Stimulated activated CD4-positive, alpha-beta T cell treated with anti-CD3 and anti-CD28 coated beads, Interleukin-4, amount 100 ng/mL, for 4 hours (primary cell): ENCODE data around the gene TFDP2.

Experiments used
- DNase-seq, 2 experiments: peaks; one replicate each; pipeline ENCODE4 v3.0.0-alpha.2; 2020

Gene TFDP2

GRCh38 chr3:142065932-142066331 lies 83.4 kb downstream of the TFDP2 start:
- no peak for DNase-seq

DNA sequence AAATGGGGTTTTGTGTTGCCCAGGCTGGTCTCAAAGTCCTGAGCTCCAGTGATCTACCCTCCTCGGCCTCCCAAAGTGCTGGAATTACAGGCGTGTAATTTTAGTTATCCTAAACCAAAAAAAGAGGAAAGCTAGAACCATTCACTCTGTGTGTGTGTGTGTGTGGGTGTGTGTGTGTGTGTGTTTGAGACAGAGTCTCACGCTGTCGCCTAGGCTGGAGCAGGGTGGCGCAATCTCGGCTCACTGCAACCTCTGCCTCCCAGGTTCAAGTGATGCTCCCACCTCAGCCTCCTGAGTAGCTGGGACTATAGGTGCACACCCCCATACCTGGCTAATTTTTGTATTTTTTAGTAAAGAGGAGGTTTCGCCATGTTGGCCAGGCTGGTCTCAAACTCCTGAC lies 84.0 kb downstream of the TFDP2 start:
- DNase-seq, result no peak

GRCh38 chr3:142064454-142064853 lies 84.9 kb downstream of the TFDP2 start:
- no peak for DNase-seq

DNA sequence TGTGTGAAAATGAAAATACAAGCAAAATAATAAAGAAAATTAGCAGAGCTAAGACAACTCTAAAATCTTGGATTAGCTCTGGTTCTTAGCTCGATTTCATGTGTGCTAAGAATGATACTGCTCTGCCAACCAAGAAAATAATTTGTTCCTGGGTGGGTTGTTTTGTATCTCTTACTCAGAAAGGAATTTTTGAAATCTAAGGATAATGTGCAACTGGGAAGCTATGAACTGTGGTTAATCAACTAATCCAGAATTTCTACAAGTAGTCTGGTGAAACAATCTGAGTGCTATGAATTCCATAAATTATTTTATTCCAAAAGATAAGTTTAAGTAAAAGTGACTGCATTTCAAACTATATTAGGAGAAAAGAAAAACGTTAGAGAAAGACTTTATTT lies 92.0 kb downstream of the TFDP2 start:
- no peak for DNase-seq

DNA sequence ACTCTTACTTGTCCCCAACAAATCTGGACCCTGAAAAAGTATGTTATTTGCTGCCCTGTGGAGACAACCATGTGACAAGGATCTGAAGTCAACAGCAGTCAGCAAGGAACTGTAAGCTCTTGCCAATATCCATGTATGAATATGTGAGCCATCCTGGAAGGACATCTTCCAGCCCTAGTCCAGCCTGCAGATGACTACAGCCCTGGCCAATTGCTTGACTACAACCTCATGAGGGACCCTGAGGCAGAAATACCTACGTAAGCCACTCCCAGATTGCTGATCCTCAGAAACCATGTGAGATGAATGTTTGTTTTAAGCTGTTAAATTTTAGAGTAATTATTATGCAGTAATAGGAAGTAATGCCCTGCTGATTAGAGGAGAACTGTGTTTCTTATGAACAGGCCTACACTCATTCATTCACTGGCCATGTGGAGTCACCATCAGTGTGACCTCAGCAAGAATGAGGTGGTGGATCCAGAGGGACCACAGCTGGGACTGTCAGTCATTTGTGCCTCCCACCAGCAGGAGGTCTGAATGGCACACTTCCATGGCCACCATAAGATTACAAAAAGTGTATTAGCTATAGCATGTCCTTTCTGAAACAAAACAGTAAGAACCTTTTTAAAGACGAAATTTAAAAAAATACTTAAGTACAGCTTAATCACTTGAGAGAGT lies 92.6 kb downstream of the TFDP2 start:
- no peak for DNase-seq

DNA sequence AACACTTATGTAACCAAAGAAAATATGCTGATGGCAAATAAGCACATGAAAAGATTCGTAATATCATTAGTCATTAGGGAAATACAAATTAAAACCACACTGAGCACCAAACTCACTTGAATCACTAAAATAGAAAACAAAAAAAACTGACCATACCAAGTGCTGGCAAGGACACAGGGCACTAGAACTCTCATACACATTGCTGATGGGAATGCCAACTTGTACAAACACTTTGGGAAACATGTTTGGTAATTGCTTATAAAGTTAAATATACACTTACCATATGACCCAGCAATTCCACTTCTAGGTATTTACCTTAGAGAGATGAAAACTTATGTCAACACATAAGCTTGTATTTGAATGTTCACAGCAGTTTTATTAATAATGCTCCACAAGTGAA lies 95.5 kb downstream of the TFDP2 start:
- DNase-seq, result no peak

- no peak for DNase-seq
Measured at GRCh38 chr3:142053244-142053643, 96.1 kb downstream of the TFDP2 start.

- no peak for DNase-seq
Measured at GRCh38 chr3:142051351-142051750, 98.0 kb downstream of the TFDP2 start.

DNA sequence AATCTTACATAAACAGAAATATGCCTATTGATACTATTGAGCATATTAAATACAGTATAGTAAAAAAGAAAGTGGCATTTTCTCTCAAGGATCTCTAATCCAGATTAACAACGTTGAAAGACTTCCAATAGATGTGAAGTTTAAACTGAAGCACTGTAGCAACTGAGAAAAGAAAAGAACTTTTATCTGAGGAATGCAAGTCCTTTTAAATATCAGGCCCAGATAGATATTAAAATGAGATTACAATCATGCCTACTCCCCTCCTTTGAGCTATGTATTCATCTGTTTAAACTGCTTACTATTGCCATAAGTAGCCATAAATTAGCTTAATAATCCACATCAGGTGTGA lies 102.3 kb downstream of the TFDP2 start:
- no peak for DNase-seq

GRCh38 chr3:142046320-142047020 lies 102.9 kb downstream of the TFDP2 start:
- DNase-seq, result no peak

DNA sequence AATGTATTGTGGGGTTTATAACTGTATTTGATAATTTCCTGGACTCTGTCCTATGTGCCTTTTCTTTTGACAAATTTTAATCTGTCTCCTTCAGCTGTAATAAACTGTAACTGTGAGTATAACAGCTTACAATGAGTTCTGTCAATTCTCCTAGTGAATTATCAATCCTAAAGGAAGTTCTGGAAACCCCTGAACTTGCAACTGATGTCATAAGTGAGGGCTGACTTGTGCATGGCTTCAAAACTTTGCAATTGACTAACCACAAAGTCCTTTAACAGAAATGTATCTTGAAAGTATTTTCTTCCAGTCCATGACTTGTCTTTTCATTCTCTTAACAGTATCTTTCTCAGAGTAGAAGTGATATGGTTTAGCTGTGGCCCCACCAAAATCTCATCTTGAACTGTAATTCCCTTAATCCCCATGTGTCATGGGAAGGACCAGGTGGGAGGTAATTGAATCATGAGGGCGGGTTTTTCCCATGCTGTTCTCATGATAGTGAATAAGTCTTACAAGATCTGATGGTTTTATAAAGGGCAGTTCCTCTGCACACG lies 108.3 kb downstream of the TFDP2 start:
- no peak for DNase-seq

GRCh38 chr3:142035308-142035922 lies 113.9 kb downstream of the TFDP2 start:
- DNase-seq, result no peak

DNA sequence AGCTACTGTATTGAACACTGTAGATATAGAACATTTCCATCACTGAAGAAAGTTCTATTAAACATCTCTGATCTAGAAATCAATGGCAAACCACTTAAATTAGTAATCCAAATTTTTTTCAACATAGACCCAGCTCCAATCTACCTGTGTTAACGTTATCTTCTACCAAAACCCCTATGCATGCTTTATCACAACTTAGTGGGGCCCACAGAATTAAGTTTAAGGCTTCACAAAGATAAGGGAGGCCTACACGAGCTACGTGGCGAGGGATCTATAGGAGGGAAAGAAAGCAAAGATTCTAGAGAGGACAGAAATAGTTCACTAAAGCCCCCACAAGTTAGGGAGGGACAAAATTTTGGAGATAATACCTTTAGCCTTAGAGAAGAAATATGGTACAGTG lies 116.1 kb downstream of the TFDP2 start:
- DNase-seq, result no peak

GRCh38 chr3:142031575-142031974 lies 117.8 kb downstream of the TFDP2 start:
- no peak for DNase-seq

DNA sequence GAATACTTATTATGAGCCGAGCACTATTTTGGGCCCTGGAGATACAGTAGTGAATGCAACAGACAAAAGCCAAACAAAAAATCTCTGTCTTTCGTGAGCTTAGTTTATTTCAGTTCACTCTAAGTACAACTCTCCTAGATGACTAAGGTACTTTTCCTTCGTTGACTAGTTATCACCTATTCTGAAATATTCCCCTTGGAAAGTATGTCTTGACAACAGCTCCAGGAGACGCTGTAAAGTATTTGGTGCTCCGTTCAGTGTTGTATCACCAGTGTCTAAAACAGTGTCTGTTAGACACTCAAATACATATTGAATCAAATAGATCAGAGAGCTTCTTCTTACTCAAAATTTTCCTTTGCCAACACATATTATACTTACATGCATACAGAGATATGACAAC lies 119.6 kb downstream of the TFDP2 start:
- DNase-seq, result no peak

GRCh38 chr3:142029052-142029642 lies 120.2 kb downstream of the TFDP2 start:
- DNase-seq, result no peak

DNA sequence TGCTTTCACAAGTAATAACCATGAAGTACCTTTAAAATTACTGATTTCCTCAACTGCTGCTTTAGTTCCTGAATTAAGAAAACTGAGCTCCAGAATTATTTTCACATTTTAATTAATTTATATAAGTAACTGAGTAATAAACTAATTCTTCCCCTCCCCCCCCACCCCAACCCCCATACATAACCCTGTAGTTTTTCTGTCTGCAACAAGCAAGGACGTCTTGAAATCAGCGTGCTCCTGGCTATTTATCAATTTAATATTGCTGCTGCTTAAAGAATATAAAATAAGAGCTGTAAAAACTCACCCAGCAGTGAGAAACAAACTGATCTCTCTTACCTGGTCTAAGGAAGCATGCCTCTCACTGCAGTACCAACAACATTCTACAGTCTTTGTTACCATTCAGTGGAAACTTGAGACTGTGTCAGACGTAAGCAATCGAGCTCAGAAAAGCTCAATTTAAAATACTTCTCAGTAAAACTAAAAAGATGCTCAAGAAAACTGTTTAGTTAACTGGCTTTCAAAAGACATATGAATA lies 121.0 kb downstream of the TFDP2 start:
- no peak for DNase-seq

GRCh38 chr3:142027735-142028134 lies 121.6 kb downstream of the TFDP2 start:
- DNase-seq, result peak; percentile 6 to 43

- no peak for DNase-seq
Measured at GRCh38 chr3:142027300-142027699, 122.0 kb downstream of the TFDP2 start.

- DNase-seq, result no peak
Measured at GRCh38 chr3:142026333-142026732, 123.0 kb downstream of the TFDP2 start.

DNA sequence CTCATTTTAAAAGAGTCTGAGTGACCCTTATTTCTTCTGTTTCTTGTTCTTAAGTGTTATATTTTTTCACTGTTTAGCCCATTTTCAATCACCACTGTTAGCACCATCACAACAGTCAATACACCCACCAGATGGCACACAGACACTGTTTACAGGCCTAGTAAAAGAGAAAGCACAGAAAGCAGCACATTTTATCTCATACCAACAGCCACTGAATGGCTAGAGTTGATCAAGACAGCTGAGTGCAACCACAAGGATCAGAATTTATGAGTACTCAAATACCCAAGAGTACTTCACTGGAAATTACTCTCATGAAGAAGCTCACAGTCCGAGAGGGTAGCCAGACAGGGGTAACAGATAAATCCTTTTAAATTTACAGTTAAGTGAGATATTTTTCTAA lies 127.0 kb downstream of the TFDP2 start:
- no peak for DNase-seq

- no peak for DNase-seq
Measured at GRCh38 chr3:142021127-142021526, 128.2 kb downstream of the TFDP2 start.

- DNase-seq, result no peak
Measured at GRCh38 chr3:142019794-142020320, 129.5 kb downstream of the TFDP2 start.
